Testis (tissue), 3 donors: ENCODE data around the gene BCAS3. TPM values are rescaled to one million over a fixed set of nuclear protein-coding genes. Genes with fewer than 3 reads are reported as not detected.

Source experiments
- DNase-seq: peaks from one replicate; pipeline ENCODE4 v3.0.0-alpha.2; 2019
- H3K27ac ChIP-seq, 2 donors: fragments of 200-600 bp; sonication (generic); one replicate each; pipeline ENCODE4 v1.5.1; 2019
- H3K27me3 ChIP-seq: fragments of 200-600 bp; sonication (generic); one replicate; pipeline ENCODE4 v1.5.1; 2019
- H3K36me3 ChIP-seq: fragments of 200-600 bp; sonication (generic); one replicate; pipeline ENCODE4 v1.5.1; 2017; ENCODE audit warnings: low read depth; ENCODE audit errors: missing control alignments
- H3K4me1 ChIP-seq: fragments of 200-600 bp; sonication (generic); one replicate; pipeline ENCODE4 v1.5.1; 2019
- H3K4me3 ChIP-seq, 2 donors: fragments of 200-600 bp; sonication (generic); one replicate each; pipeline ENCODE4 v1.5.1; 2017 to 2019
- H3K9me3 ChIP-seq: fragments of 200-600 bp; sonication (generic); one replicate; pipeline ENCODE4 v1.5.1; 2017
- POLR2A ChIP-seq: fragments of 450-650 bp; IDR thresholded peaks from one replicate; pipeline ENCODE4 v1.6.1; 2017; ENCODE audit warnings: antibody characterized with exemption, mild to moderate bottlenecking, moderate library complexity
- WGBS, 2 donors: methylation state at CpG; one replicate each; pipeline ENCODE4 v1.1.5; 2018; 5-methylcytosine and 5-hydroxymethylcytosine counted together
- intact Hi-C: fragments of 100-400 bp; cut with DNase I; formaldehyde crosslinking; loops from one replicate; pipeline ENCODE4 v1.15.1; 2023; ENCODE audit warnings: low total_unique reads
- polyA plus RNA-seq: library from polyadenylated mRNA; stranded (reverse); fragments of 350-450 nt; fragmentation: Illumina TruSeq; extraction: RNeasy Lipid Tissue Mini Kit (QIAGEN cat#74804); gene quantifications from one replicate; pipeline ENCODE4 v1.2.3, GENCODE V29; 2014; ENCODE audit warnings: low read depth, low replicate concordance; ENCODE audit not compliant: insufficient read depth
- total RNA-seq, 2 donors: library from RNA; depleted of rRNA; stranded (reverse); fragments of >200 nt; gene quantifications; one replicate each; pipeline ENCODE4 v1.2.3, GENCODE V29; 2016
- TF ChIP-seq, protein P1 (sequence below), 3 experiments: fragments of 450-650 bp in 2 of 3; fragments of 200-600 bp in 1 of 3; sonication (generic) in 1 of 3; IDR thresholded peaks; one replicate each; pipeline ENCODE4 v1.5.1; 2016 to 2019; ENCODE audit warnings: antibody characterized with exemption in 3 of 3, mild to moderate bottlenecking in 2 of 3, moderate library complexity in 1 of 3

Gene BCAS3
- total and polyA plus RNA-seq, 3 donors from 2014 or later: 54.8 to 96.7 (median 73.0) TPM

DNA sequence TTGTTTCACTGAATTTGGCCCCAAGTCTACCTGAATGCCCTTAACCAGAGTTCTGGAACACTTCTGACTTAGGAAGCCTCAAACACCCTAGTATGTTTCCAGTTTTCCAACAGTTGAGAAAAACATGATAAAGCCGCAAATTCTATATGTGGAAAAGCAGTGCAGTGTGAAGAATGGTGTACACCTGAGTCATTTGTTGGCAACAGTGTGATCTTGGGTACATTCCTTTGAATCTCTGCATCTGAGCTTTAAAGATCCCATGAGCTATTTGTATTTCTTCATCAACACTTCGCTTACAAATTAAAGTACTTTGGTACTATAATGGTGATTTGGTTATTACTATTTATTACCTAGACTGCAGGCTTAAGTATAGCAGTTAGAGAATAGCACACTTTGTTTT is 628.4 kb downstream of the BCAS3 start:
- Histone ChIP-seq H3K27ac (no peak overlapping the region), H3K4me3 (no peak overlapping the region), H3K4me1 (peaks cover 5% of the 10 kb centered on the region), H3K9me3 (no peaks in the 10 kb centered on the region), H3K27me3 (no peaks in the 10 kb centered on the region), H3K36me3 (no peaks in the 10 kb centered on the region)
- 93 to 96% methylated on average over 2 of the region's 2 CpGs for WGBS, 2 donors
- TF ChIP-seq, protein P1, sequence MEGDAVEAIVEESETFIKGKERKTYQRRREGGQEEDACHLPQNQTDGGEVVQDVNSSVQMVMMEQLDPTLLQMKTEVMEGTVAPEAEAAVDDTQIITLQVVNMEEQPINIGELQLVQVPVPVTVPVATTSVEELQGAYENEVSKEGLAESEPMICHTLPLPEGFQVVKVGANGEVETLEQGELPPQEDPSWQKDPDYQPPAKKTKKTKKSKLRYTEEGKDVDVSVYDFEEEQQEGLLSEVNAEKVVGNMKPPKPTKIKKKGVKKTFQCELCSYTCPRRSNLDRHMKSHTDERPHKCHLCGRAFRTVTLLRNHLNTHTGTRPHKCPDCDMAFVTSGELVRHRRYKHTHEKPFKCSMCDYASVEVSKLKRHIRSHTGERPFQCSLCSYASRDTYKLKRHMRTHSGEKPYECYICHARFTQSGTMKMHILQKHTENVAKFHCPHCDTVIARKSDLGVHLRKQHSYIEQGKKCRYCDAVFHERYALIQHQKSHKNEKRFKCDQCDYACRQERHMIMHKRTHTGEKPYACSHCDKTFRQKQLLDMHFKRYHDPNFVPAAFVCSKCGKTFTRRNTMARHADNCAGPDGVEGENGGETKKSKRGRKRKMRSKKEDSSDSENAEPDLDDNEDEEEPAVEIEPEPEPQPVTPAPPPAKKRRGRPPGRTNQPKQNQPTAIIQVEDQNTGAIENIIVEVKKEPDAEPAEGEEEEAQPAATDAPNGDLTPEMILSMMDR (IDR thresholded peaks at IDR 0.05): no peak
- TF ChIP-seq POLR2A: no peak
- no peak for DNase-seq
- intact Hi-C loops: no loop called here

DNA sequence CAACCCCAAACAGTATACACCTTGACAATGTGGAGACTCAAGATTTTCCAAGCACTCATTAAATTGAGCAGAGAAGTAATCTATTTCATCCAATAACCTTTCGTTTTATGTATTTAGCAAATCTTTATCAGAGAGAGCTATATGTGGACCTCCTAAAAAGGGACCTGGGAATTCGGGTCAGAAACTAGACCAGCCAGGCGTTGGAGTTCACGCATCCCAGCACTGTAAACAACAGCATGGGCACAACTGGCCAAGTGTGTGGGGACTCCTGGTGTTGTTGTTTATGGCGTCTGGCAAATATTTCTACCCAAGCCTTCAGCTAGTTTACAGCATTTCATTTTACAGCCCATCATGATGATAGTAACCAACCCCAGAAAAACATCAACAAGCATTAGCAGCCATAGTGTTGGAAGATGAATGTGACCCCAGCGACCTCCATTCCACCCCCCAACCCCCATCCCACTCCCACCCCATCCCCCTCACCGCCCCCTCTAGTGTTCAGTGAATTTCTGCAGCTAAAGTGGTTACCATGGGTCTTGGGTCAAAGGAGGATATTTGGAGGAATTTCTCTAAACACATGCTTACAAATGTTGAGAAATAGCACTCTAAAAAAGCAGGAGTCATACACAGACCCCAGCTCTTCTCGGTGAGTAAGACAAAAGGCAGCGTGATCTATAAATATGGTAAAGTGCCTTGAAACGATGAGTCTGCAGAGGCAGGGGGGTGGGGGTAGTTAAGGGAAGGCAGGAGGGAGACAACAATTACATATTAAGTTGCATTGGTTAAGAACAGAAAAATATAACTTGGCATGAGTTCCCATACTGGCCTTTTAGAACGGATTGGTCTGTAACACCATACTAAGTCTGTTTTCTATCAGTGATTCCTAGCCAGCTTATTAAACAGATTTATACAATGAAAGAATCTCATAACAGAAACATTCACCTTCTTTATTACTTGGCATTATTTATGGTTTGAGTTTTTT is 630.5 kb downstream of the BCAS3 start:
- WGBS, 2 donors: 64 to 66% methylated on average over 11 of the region's 11 CpGs
- no peaks in the 10 kb centered on the region for H3K27me3 ChIP-seq
- DNase-seq: no peak
- TF ChIP-seq, protein P1 (IDR thresholded peaks at IDR 0.05): no peak
- H3K9me3 ChIP-seq: no peaks in the 10 kb centered on the region
- peaks cover 5% of the 10 kb centered on the region for H3K4me1 ChIP-seq
- H3K4me3 ChIP-seq: no peak overlapping the region
- no peak overlapping the region for H3K27ac ChIP-seq
- intact Hi-C loops: no loop called here
- no peaks in the 10 kb centered on the region for H3K36me3 ChIP-seq

DNA sequence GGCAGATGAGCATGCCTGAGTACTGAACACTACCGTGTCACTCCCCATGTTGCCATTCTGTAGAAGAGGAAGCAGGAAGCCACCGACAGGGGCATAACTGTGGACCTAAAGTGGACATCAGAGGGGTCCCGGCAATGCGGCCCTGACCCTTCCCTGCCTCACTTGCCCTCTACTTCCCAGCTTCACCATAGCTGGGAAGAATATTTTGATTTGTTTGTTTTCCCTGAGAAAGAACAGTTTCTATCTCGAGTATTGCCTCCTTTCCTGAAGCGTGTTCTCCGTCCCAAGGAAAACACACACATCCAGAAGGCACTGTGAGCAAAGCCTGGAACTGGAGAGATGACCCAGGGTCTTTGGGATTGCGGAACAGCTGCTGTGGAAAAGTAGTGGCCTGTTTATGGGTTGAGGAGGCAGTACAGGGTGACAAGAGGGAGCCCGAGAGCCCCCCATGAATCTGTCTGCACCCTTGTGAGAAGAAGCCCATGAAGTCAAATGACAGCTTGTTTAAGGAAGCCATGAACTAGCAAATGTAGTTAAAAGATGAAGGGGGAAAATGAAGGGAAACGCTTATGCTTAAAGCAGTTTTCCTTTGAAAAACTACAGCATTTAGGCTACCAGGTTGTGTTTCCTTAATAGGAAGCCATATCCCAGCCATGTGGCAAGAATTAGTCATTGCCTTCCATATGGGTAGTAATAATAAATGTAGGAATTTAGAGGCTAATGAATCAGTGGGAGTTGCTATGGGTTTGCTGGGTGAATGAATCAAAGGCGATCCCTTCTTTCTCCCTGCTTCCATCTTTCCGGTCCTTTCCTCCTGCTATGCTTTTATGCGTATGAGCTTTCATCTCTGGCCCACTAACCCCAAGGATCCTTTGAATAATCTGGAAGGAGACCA is 632.0 kb downstream of the BCAS3 start:
- Histone ChIP-seq H3K4me3 (no peak overlapping the region), H3K36me3 (no peaks in the 10 kb centered on the region), H3K27ac (peak overlapping the region in 1 of 2 donors; percentile 65), H3K27me3 (no peaks in the 10 kb centered on the region), H3K9me3 (no peaks in the 10 kb centered on the region), H3K4me1 (peaks cover 12% of the 10 kb centered on the region)
- WGBS, 2 donors: 63 to 71% methylated on average over 12 to 13 of the region's 13 CpGs
- no peak for DNase-seq
- intact Hi-C loops: no loop called here
- TF ChIP-seq, protein P1 (IDR thresholded peaks at IDR 0.05): no peak
- no peak for TF ChIP-seq POLR2A

DNA sequence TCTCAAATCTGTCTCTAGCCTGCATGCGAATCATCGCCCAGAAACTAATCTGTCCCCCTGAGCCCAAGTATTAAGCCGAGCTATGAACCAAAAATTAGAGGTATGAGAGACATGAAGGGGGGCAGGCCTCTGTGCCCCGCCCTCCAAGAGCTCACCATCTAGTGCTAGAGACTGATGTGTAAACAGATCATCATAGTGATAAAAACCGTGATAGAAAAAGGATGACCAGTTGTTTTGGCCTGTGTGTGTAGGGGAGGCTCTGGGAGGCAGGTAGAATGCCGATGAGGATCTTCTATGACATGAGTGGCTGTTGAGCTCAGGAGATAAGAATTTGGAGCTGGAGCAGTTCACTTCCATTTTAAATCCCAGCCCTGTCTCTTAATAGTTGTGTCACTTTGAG is 632.9 kb downstream of the BCAS3 start:
- Histone ChIP-seq H3K27ac (no peak overlapping the region), H3K36me3 (no peaks in the 10 kb centered on the region), H3K27me3 (no peaks in the 10 kb centered on the region), H3K9me3 (no peaks in the 10 kb centered on the region), H3K4me1 (peaks cover 20% of the 10 kb centered on the region), H3K4me3 (no peak overlapping the region)
- 92 to 93% methylated on average over 6 of the region's 6 CpGs for WGBS, 2 donors
- TF ChIP-seq POLR2A: no peak
- TF ChIP-seq, protein P1 (IDR thresholded peaks at IDR 0.05): no peak
- DNase-seq: no peak
- intact Hi-C loops: no loop called here
